MM.1S (cell line): ENCODE data around the gene EFCAB12.
A peak's percentile ranks its signal among the peaks of the same experiment; 100 is the strongest.

Experiments used
- DNase-seq: peaks from one replicate; pipeline ENCODE4 v3.0.0-alpha.2; 2015
- H2AFZ ChIP-seq: fragments of 300-600 bp; sonication (generic); 2 replicates; pipeline ENCODE4 v1.6.0; 2016; ENCODE audit warnings: antibody characterized with exemption, low read length
- H3F3A ChIP-seq: fragments of 300-600 bp; sonication (generic); 2 replicates; pipeline ENCODE4 v1.6.1; 2016; ENCODE audit warnings: mild to moderate bottlenecking, antibody characterized with exemption, low read length, moderate library complexity, mixed read lengths; ENCODE audit not compliant: insufficient read depth
- H3K27ac ChIP-seq: fragments of 300-600 bp; sonication (generic); 2 replicates; pipeline ENCODE4 v1.5.1; 2016; ENCODE audit warnings: mild to moderate bottlenecking, low read length
- H3K27me3 ChIP-seq: fragments of 300-600 bp; sonication (generic); replicated peaks from 2 replicates; pipeline ENCODE4 v1.6.0; 2016; ENCODE audit warnings: low read length; ENCODE audit not compliant: insufficient read depth
- H3K36me3 ChIP-seq: fragments of 300-600 bp; sonication (generic); replicated peaks from 2 replicates; pipeline ENCODE4 v1.6.1; 2016; ENCODE audit warnings: mild to moderate bottlenecking, low read length, mixed read lengths; ENCODE audit not compliant: insufficient read depth
- H3K4me1 ChIP-seq: fragments of 300-600 bp; sonication (generic); 2 replicates; pipeline ENCODE4 v1.6.1; 2016; ENCODE audit warnings: low read length, mixed read lengths
- H3K4me2 ChIP-seq: fragments of 300-600 bp; sonication (generic); 2 replicates; pipeline ENCODE4 v1.6.0; 2016; ENCODE audit warnings: low read depth, low read length
- H3K4me3 ChIP-seq: fragments of 300-600 bp; sonication (generic); 2 replicates; pipeline ENCODE4 v1.5.1; 2016; ENCODE audit warnings: low read length, mixed read lengths
- H3K79me2 ChIP-seq: fragments of 300-600 bp; sonication (generic); 2 replicates; pipeline ENCODE4 v1.6.1; 2016; ENCODE audit warnings: mixed run types, low read length, mixed read lengths
- H3K9ac ChIP-seq: fragments of 300-600 bp; sonication (generic); 2 replicates; pipeline ENCODE4 v1.6.1; 2016; ENCODE audit warnings: low read length, mixed read lengths
- H3K9me2 ChIP-seq: fragments of 300-600 bp; sonication (generic); replicated peaks from 2 replicates; pipeline ENCODE4 v1.6.1; 2016; ENCODE audit warnings: mild to moderate bottlenecking, low read length, mixed read lengths; ENCODE audit not compliant: insufficient read depth
- H3K9me3 ChIP-seq: fragments of 300-600 bp; sonication (generic); replicated peaks from 2 replicates; pipeline ENCODE4 v1.6.1; 2016; ENCODE audit warnings: mild to moderate bottlenecking, low read length, mixed read lengths; ENCODE audit not compliant: insufficient read depth
- H4K20me1 ChIP-seq: fragments of 300-600 bp; sonication (generic); 2 replicates; pipeline ENCODE4 v1.6.1; 2016; ENCODE audit warnings: mild to moderate bottlenecking, low read length, moderate library complexity, mixed read lengths; ENCODE audit not compliant: insufficient read depth
- CTCF ChIP-seq: fragments of 300-600 bp; sonication (generic); IDR thresholded peaks from 2 replicates; pipeline ENCODE4 v1.5.1; 2016; ENCODE audit warnings: antibody characterized with exemption, low read length, mixed read lengths
- EZH2 ChIP-seq: fragments of 300-600 bp; sonication (generic); optimal IDR thresholded peaks from 2 replicates; pipeline ENCODE3; 2017; ENCODE audit warnings: low read depth, mild to moderate bottlenecking, antibody characterized with exemption, low read length, mixed read lengths
- EZH2phosphoT487 ChIP-seq: fragments of 300-600 bp; sonication (generic); IDR thresholded peaks from 2 replicates; pipeline ENCODE4 v1.6.1; 2018; ENCODE audit warnings: antibody characterized with exemption, low read length

The EFCAB12 gene

GRCh38 chr3:129428376-129429079 is at the start of gene EFCAB12:
EFCAB12 (minus strand) TSS chr3:129428636; CDS start chr3:129428488, 148 bp downstream.
- peak within 1 kb of the TSS; percentile 27; the same call in 1 of the 2 replicates for H3K27ac ChIP-seq
- peak within 1 kb of the TSS; percentile 27 for H2AFZ ChIP-seq
- H3K4me3 ChIP-seq, result peak within 1 kb of the TSS; percentile 60
- TF ChIP-seq EZH2phosphoT487, result no peak
- TF ChIP-seq CTCF, result no peak
- no peak for TF ChIP-seq EZH2
- H4K20me1 ChIP-seq, result no peaks in the 10 kb centered on the region
- 0 out of 2 replicates have a peak, but pooled peaks cover 4% of the 10 kb centered on the region for H3K79me2 ChIP-seq
- H3K9me3 ChIP-seq, result no peaks in the 10 kb centered on the region
- H3K4me2 ChIP-seq, result peak within 1 kb of the TSS; percentile 90
- no peaks in the 10 kb centered on the region for H3K9me2 ChIP-seq
- peaks cover 14% of the 10 kb centered on the region; the same call in 1 of the 2 replicates for H3K36me3 ChIP-seq
- H3K4me1 ChIP-seq, result peaks cover 12% of the 10 kb centered on the region; the same call in 1 of the 2 replicates
- peaks cover 14% of the 10 kb centered on the region for H3F3A ChIP-seq
- peak within 1 kb of the TSS; percentile 8; the same call in 1 of the 2 replicates for H3K9ac ChIP-seq
- peak; percentile 90 for DNase-seq
- no peaks in the 10 kb centered on the region for H3K27me3 ChIP-seq

GRCh38 chr3:129476586-129476985 is 48.1 kb upstream of the EFCAB12 start:
- no peak for DNase-seq
- TF ChIP-seq EZH2 (no peak), EZH2phosphoT487 (no peak), CTCF (no peak)
- Histone ChIP-seq H2AFZ (no peak overlapping the region), H3K4me1 (no peaks in the 10 kb centered on the region), H3K4me3 (no peak overlapping the region), H3K9ac (no peak overlapping the region), H3K36me3 (no peaks in the 10 kb centered on the region), H3K27ac (no peak overlapping the region), H3F3A (no peaks in the 10 kb centered on the region), H3K4me2 (no peak overlapping the region), H3K27me3 (no peaks in the 10 kb centered on the region), H4K20me1 (no peaks in the 10 kb centered on the region), H3K79me2 (no peaks in the 10 kb centered on the region), H3K9me2 (no peaks in the 10 kb centered on the region), H3K9me3 (no peaks in the 10 kb centered on the region)

GRCh38 chr3:129475863-129476262 is 47.4 kb upstream of the EFCAB12 start:
- no peaks in the 10 kb centered on the region for H3F3A ChIP-seq
- H2AFZ ChIP-seq, result no peak overlapping the region
- H3K4me1 ChIP-seq, result no peaks in the 10 kb centered on the region
- no peaks in the 10 kb centered on the region for H3K9me2 ChIP-seq
- H4K20me1 ChIP-seq, result no peaks in the 10 kb centered on the region
- no peaks in the 10 kb centered on the region for H3K9me3 ChIP-seq
- H3K36me3 ChIP-seq, result no peaks in the 10 kb centered on the region
- TF ChIP-seq EZH2 (no peak), EZH2phosphoT487 (no peak), CTCF (no peak)
- H3K27ac ChIP-seq, result no peak overlapping the region
- H3K4me2 ChIP-seq, result no peak overlapping the region
- H3K9ac ChIP-seq, result no peak overlapping the region
- no peaks in the 10 kb centered on the region for H3K79me2 ChIP-seq
- no peak overlapping the region for H3K4me3 ChIP-seq
- no peaks in the 10 kb centered on the region for H3K27me3 ChIP-seq
- DNase-seq, result no peak
